GM18951 (cell line): Measurements from ENCODE around the gene OR10A4.
"Not testable (repeated sequence)": the region's sequence is repeated elsewhere in the genome, so short reads cannot be mapped to it uniquely, and the experiment has no call there.

Source experiments
- POLR2A ChIP-seq: IDR thresholded peaks from 4 replicates; pipeline ENCODE4 v1.6.1; 2011; ENCODE audit warnings: mild to moderate bottlenecking; ENCODE audit not compliant: insufficient read length, insufficient read depth; ENCODE audit errors: extremely low read depth
- in situ Hi-C: fragments of 300-500 bp; cut with MboI; formaldehyde crosslinking; loops from one replicate; pipeline ENCODE4 v1.12.0; 2022; ENCODE audit warnings: low sequenced_read_pairs, mixed read lengths, inconsistent platforms; ENCODE audit not compliant: unreplicated experiment

The OR10A4 gene

GRCh38 chr11:6876325-6876724 is at the start of gene OR10A4:
TSS of gene OR10A4 (plus strand) at chr11:6876625. CDS start at chr11:6876648, 23 bp downstream.
- TF ChIP-seq POLR2A: no peak
- in situ Hi-C loops: no loop called here

DNA sequence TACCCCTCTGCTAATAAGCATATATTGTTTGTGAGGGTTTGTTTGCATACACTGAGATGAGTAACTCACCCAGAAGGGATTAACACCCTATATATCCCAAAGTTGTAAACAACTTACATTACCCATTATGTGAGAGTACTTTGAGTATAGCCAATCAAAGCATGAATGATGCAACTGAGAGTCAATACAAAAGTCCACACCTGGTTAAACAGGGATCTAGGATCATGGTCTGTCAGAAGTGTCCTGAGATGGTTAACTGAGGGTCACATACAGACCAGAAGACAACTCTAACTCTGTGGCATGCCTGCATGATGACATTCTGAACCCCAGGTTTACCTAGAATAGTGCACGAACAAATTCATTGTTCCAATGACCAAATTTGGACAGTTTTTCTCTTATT is 48.3 kb upstream of the OR10A4 start:
- in situ Hi-C loops: no loop called here
- TF ChIP-seq POLR2A: no peak

- in situ Hi-C loops: no loop called here
- no peak for TF ChIP-seq POLR2A
Measured at GRCh38 chr11:6833356-6833755, 43.1 kb upstream of the OR10A4 start.

GRCh38 chr11:6834021-6834420 is 42.4 kb upstream of the OR10A4 start:
- TF ChIP-seq POLR2A: no peak
- in situ Hi-C loops: no loop called here

DNA sequence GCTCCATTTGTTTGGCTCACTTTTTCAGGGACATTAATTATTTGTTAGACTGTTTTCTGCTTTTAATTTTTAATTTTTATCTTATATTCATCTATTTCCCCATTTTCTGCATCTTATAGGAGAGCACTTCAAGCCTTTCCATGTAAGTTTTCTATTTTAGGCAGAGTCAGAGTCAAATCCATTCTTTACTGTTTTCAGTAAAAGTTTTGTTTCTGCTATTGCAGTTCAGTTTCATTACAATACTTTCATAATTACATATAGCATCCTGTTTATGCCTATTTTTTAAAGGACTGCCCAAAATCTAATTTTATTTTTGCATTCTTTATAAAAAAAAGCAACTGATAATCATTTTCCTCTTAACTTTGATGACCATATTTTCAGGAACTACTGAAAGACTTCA is 34.7 kb upstream of the OR10A4 start:
- in situ Hi-C loops: no loop called here
- TF ChIP-seq POLR2A: no peak

GRCh38 chr11:6843670-6844069 is 32.8 kb upstream of the OR10A4 start:
- in situ Hi-C loops: no loop called here
- TF ChIP-seq POLR2A: no peak

GRCh38 chr11:6844356-6844755 is 32.1 kb upstream of the OR10A4 start:
- TF ChIP-seq POLR2A: no peak
- in situ Hi-C loops: no loop called here

GRCh38 chr11:6845383-6845782 is 31.0 kb upstream of the OR10A4 start, which contains the start of gene OR10A5:
TSS of gene OR10A5 (plus strand) at chr11:6845683. CDS start at chr11:6845683, 0 bp downstream.
- in situ Hi-C loops: no loop called here
- no peak for TF ChIP-seq POLR2A

GRCh38 chr11:6850526-6850925 is 25.9 kb upstream of the OR10A4 start:
- no peak for TF ChIP-seq POLR2A
- in situ Hi-C loops: no loop called here

- in situ Hi-C loops: not testable (repeated sequence)
Measured at GRCh38 chr11:6854801-6855200, 21.6 kb upstream of the OR10A4 start.

- in situ Hi-C loops: no loop called here
- no peak for TF ChIP-seq POLR2A
Measured at GRCh38 chr11:6855971-6856541, 20.4 kb upstream of the OR10A4 start.

DNA sequence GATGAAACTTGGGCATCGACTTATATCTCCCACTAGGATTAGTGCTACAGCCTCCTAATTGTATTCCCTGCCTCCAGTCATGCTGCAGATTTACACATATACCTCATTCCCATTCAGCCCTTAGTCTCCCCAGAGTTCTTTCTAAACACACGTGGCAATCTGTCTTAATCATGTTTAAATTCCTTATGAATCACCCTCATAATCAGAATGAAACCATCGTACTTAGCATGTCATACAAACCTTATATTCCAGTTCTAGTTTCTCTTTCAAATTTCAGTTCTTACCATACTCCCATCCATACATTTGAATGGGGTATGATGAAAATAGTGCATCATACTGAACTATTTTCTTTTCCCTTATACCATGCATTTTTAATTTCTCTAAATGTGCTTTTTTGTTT is 19.6 kb upstream of the OR10A4 start:
- in situ Hi-C loops: no loop called here
- no peak for TF ChIP-seq POLR2A

DNA sequence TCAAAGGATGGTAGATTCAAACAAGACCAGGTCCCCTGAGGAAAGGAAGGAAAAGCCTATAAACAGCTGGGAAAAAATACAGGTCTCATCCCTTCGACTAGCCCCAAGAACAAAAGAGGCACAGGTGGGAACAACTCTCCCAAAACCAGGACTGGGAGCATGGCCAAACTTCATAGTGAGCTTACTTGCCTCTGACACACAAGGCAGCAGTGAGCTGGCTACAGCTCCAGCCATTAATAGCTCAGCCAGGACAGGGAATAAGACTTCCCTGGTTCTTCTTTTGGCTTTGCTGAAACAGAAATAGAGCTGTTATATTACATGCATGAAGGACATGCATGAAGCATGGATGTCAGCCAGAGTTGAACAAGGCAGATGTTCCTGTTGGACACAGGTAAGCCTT is 13.5 kb upstream of the OR10A4 start, which contains the start of gene OR10A2:
OR10A2 (plus strand) TSS at position 97 of the 400 bp plus-strand sequence. CDS start 6,698 bp downstream, outside the sequence.
- in situ Hi-C loops: no loop called here
- TF ChIP-seq POLR2A: no peak

DNA sequence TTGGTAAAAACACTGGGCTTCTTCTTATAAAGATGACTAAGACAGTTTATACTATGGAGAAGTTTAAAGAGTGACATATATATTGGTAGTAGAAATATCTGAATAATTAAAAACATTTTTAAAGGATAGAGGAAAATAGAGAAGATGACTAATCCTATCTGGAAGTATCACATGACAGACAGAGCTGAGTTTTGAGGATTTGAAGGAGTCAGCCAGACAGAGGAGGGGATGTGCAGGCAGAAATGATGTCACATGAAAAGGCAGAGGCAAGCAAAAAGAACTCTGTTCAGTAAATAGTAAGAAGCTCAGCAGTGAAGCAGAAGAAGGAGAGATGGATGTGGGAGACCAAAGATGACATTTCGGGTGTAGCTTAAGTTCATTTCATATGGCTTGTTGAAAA is 12.0 kb upstream of the OR10A4 start:
- in situ Hi-C loops: no loop called here
- no peak for TF ChIP-seq POLR2A

DNA sequence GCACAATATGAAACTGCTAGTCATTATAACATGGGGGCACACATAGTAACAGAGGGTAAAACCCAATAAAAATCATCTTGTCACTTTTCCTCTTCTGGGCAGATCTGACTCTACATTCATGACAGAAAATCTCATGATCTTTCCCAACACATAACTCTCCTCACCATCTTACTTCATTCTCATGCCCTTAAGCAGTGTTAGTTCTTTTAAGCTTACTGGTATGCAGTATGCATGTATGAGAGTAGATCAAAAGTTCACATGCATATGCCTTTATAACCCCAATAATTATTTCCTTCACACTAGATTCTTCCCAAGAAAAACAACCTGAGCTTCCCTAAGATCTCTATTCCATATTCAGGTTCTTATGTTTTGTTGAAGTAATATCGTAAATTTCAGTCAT is 5.1 kb upstream of the OR10A4 start:
- in situ Hi-C loops: no loop called here
- TF ChIP-seq POLR2A: no peak

DNA sequence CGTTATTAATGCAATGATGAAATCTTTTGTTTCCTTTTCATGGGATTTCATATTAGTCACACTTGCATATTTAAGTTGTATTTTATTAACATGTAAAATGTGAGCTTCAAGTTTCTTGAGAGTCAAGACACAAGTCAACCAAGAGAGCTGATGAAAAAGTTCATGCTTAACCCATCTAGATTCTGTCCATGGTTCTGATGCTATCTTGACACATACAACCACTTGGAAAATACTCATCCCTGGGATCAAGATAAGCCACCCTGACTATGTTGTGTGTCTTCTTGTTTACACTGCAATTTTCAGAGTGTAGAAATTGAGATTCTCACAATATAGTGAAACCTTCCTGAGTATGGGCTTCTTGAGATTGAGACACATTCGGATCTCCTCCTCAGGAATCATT is 664 bp upstream of the OR10A4 start:
- in situ Hi-C loops: no loop called here
- no peak for TF ChIP-seq POLR2A
